ENCODE results near the gene NGF. TPM values are rescaled to one million over a fixed set of nuclear protein-coding genes. Genes with fewer than 3 reads are reported as not detected.

Gene NGF
- total and polyA plus RNA-seq, 12 donors: 0.55 to 6.9 (median 1.5) TPM

GRCh38 chr1:115293006-115293405, 45.0 kb downstream of the NGF start:
- Histone ChIP-seq H3K36me3 (replicated peaks in 1 of 2) (no peaks in the 10 kb centered on the region), H3K9me3 (replicated peaks in 1 of 3) (no peaks in the 10 kb centered on the region), H3K4me3 (no peak overlapping the region), H3K27ac (no peak overlapping the region), H3K4me1 (replicated peaks in 1 of 2) (no peaks in the 10 kb centered on the region), H3K27me3 (no peaks in the 10 kb centered on the region)
- intact Hi-C loops (cut with DNase I): no loop called here
- DNase-seq: no peak
- TF ChIP-seq POLR2A (IDR thresholded peaks at IDR 0.05) (no peak), CTCF (IDR thresholded peaks at IDR 0.05) (no peak)
- 89 to 98% (median 95%) methylated on average over 5 of the region's 5 CpGs for WGBS, 4 donors

DNA sequence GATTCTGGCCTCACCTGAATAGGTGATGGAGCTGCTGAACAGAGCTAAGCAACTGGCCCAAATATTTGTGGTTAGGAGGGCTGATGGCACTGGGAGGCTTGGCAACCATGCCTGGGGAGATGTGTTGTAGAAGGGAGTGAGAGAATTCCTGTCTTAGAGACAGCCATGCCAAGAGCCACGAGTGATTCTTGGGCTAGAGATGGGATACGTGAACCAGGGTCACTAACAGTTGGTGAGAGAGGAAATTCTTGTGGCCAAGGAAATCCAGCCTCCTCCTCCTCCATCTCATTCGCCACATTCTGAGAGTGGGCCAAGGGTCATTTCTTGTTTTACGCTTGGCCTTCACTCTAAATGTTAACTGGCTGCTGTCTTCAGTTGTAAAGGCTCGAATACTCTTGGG, 46.3 kb downstream of the NGF start:
- 71 to 81% (median 78%) methylated on average over 5 of the region's 5 CpGs for WGBS, 4 donors
- H3K9me3 ChIP-seq (replicated peaks in 1 of 3): no peaks in the 10 kb centered on the region
- DNase-seq: no peak
- TF ChIP-seq POLR2A (IDR thresholded peaks at IDR 0.05) (no peak), CTCF (IDR thresholded peaks at IDR 0.05) (no peak)
- intact Hi-C loops (cut with DNase I): no loop called here
- no peaks in the 10 kb centered on the region for H3K27me3 ChIP-seq
- H3K4me1 ChIP-seq (replicated peaks in 1 of 2): no peaks in the 10 kb centered on the region
- no peaks in the 10 kb centered on the region for H3K36me3 ChIP-seq (replicated peaks in 1 of 2)
- H3K27ac ChIP-seq: no peak overlapping the region
- H3K4me3 ChIP-seq: no peak overlapping the region

DNA sequence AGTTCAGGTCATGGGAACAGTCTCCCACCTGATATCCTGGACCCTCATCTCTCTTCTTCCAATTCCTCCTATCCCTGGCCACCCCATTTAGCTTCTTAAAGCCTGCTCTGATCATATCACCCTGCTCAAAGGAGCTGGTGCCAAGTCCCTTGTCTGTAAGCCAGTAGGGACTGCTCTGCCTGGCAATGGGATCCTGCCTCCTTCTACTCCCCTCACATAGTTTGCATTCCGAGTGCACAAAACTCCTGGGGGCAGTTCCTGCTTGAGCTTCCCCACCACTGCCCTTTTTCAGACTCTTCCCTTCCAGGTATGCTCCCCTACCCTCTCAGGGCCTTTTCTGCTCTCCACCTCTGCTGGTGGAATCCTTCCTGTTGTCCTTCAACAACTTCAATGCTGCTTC, 48.1 kb downstream of the NGF start:
- no peak overlapping the region for H3K4me3 ChIP-seq
- intact Hi-C loops (cut with DNase I): no loop called here
- WGBS, 4 donors: 58 to 68% (median 61%) methylated on average over 1 of the region's 1 CpG
- no peak overlapping the region for H3K27ac ChIP-seq
- DNase-seq: no peak
- H3K9me3 ChIP-seq (replicated peaks in 1 of 3): no peaks in the 10 kb centered on the region
- H3K4me1 ChIP-seq (replicated peaks in 1 of 2): no peaks in the 10 kb centered on the region
- no peaks in the 10 kb centered on the region for H3K27me3 ChIP-seq
- H3K36me3 ChIP-seq (replicated peaks in 1 of 2): no peaks in the 10 kb centered on the region
- TF ChIP-seq CTCF (IDR thresholded peaks at IDR 0.05) (no peak), POLR2A (IDR thresholded peaks at IDR 0.05) (no peak)

- Histone ChIP-seq H3K27ac (no peak overlapping the region), H3K4me1 (replicated peaks in 1 of 2) (no peaks in the 10 kb centered on the region), H3K4me3 (no peak overlapping the region), H3K27me3 (no peaks in the 10 kb centered on the region), H3K36me3 (replicated peaks in 1 of 2) (no peaks in the 10 kb centered on the region), H3K9me3 (replicated peaks in 1 of 3) (no peaks in the 10 kb centered on the region)
- no peak for TF ChIP-seq CTCF (IDR thresholded peaks at IDR 0.05)
- no peak for TF ChIP-seq POLR2A (IDR thresholded peaks at IDR 0.05)
- intact Hi-C loops (cut with DNase I): no loop called here
- DNase-seq: no peak
- WGBS, 4 donors: 69 to 90% (median 80%) methylated on average over 3 of the region's 3 CpGs
Observed at GRCh38 chr1:115288591-115289198, 49.4 kb downstream of the NGF start.

Data from adrenal gland (tissue), 12 donors.